HS-27A (cell line): Measurements from ENCODE around the gene CRYGN.

ENCODE experiments used
- DNase-seq: peaks from one replicate; pipeline ENCODE4 v3.0.0-alpha.2; 2012; ENCODE audit warnings: low read depth, missing footprints

The CRYGN gene

GRCh38 chr7:151379534-151380198 is 60.3 kb downstream of the CRYGN start:
- DNase-seq: no peak

- no peak for DNase-seq
Observed at GRCh38 chr7:151379193-151379520, 60.8 kb downstream of the CRYGN start.
